ENCODE results near the gene WASF2.

Gene WASF2

DNA sequence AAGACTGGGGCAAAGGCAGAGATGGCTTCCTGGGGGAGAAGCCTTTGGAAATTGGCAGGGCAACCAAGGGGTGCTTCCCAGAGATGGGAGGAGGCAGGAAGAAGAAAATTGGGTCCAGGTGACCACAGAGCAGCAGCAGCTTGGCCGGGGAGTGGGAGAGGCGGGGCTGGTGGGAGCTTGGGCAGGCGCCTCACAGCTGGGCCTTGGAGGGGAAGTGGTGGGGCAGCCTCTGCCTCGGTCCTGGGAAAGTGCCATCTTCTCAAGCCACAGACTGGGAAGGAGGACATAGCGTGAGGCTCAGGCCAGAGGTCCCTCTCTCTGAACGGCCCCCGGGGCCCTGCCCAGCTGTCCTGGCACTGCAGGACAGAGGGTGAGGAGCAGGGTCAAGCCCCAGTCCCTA, 24.0 kb upstream of the WASF2 start:
- H3K4me3 ChIP-seq (ENCODE audit: low read depth, low read length, poor library complexity, severe bottlenecking): no peak overlapping the region
- TF ChIP-seq EZH2 (IDR thresholded peaks at IDR 0.05; ENCODE audit: borderline replicate concordance, low read length): no peak
- TF ChIP-seq, protein P1, sequence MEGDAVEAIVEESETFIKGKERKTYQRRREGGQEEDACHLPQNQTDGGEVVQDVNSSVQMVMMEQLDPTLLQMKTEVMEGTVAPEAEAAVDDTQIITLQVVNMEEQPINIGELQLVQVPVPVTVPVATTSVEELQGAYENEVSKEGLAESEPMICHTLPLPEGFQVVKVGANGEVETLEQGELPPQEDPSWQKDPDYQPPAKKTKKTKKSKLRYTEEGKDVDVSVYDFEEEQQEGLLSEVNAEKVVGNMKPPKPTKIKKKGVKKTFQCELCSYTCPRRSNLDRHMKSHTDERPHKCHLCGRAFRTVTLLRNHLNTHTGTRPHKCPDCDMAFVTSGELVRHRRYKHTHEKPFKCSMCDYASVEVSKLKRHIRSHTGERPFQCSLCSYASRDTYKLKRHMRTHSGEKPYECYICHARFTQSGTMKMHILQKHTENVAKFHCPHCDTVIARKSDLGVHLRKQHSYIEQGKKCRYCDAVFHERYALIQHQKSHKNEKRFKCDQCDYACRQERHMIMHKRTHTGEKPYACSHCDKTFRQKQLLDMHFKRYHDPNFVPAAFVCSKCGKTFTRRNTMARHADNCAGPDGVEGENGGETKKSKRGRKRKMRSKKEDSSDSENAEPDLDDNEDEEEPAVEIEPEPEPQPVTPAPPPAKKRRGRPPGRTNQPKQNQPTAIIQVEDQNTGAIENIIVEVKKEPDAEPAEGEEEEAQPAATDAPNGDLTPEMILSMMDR (IDR thresholded peaks at IDR 0.05; ENCODE audit: low read length): no peak
- no peaks in the 10 kb centered on the region for H4K20me1 ChIP-seq (ENCODE audit: insufficient read depth, low read length)
- H2AFZ ChIP-seq (ENCODE audit: low read length): no peak overlapping the region
- H3K36me3 ChIP-seq (ENCODE audit: insufficient read depth, low read length): no peaks in the 10 kb centered on the region
- no peak overlapping the region for H3K9ac ChIP-seq (ENCODE audit: low read length)
- H3K27ac ChIP-seq (ENCODE audit: low read depth, low read length, poor library complexity, severe bottlenecking): no peak overlapping the region
- no peaks in the 10 kb centered on the region for H3K27me3 ChIP-seq (ENCODE audit: insufficient read depth, low read length)
- no peaks in the 10 kb centered on the region for H3K9me2 ChIP-seq (ENCODE audit: low read depth, low read length)
- H3K4me2 ChIP-seq (ENCODE audit: low read length): no peak overlapping the region
- H3F3A ChIP-seq (ENCODE audit: insufficient read depth, low read length): no peaks in the 10 kb centered on the region
- H3K9me3 ChIP-seq (ENCODE audit: low read length): no peaks in the 10 kb centered on the region
- peaks cover 22% of the 10 kb centered on the region for H3K4me1 ChIP-seq (ENCODE audit: insufficient read depth, low read length, severe bottlenecking)
- H3K79me2 ChIP-seq (ENCODE audit: insufficient read depth, low read length): no peaks in the 10 kb centered on the region

DNA sequence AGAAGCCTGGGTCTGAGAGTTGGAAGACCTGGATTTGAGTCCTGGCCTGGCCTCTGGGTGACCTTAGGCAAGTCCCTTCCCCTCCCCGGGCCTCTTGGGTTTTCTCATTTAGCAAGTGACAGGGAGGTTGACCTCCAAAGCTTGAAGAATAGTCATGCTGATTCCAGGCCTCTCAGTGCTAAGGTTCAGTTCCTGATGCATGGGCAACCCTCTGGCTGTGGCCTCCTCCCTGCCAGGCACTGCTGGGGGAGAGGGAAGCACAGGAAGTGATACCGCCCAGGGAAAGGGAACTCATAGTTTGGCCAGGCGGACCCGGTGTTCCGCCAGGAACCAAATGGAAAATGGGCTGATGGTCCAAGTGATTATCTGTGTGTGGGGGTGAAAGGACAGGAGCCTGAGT, 23.6 kb upstream of the WASF2 start:
- H3K27me3 ChIP-seq (ENCODE audit: insufficient read depth, low read length): no peaks in the 10 kb centered on the region
- no peak overlapping the region for H3K27ac ChIP-seq (ENCODE audit: low read depth, low read length, poor library complexity, severe bottlenecking)
- no peaks in the 10 kb centered on the region for H3K9me2 ChIP-seq (ENCODE audit: low read depth, low read length)
- H4K20me1 ChIP-seq (ENCODE audit: insufficient read depth, low read length): no peaks in the 10 kb centered on the region
- H3K4me2 ChIP-seq (ENCODE audit: low read length): no peak overlapping the region
- H3K4me3 ChIP-seq (ENCODE audit: low read depth, low read length, poor library complexity, severe bottlenecking): no peak overlapping the region
- H3K4me1 ChIP-seq (ENCODE audit: insufficient read depth, low read length, severe bottlenecking): peaks cover 22% of the 10 kb centered on the region
- H3K36me3 ChIP-seq (ENCODE audit: insufficient read depth, low read length): no peaks in the 10 kb centered on the region
- no peaks in the 10 kb centered on the region for H3K9me3 ChIP-seq (ENCODE audit: low read length)
- H3K79me2 ChIP-seq (ENCODE audit: insufficient read depth, low read length): no peaks in the 10 kb centered on the region
- H3K9ac ChIP-seq (ENCODE audit: low read length): no peak overlapping the region
- H2AFZ ChIP-seq (ENCODE audit: low read length): no peak overlapping the region
- TF ChIP-seq, protein P1 (IDR thresholded peaks at IDR 0.05; ENCODE audit: low read length): no peak
- no peaks in the 10 kb centered on the region for H3F3A ChIP-seq (ENCODE audit: insufficient read depth, low read length)

GRCh38 chr1:27509127-27510080, 19.4 kb upstream of the WASF2 start:
- TF ChIP-seq, protein P1 (IDR thresholded peaks at IDR 0.05; ENCODE audit: low read length): no peak
- TF ChIP-seq EZH2 (IDR thresholded peaks at IDR 0.05; ENCODE audit: borderline replicate concordance, low read length): no peak
- H3K36me3 ChIP-seq (ENCODE audit: insufficient read depth, low read length): no peaks in the 10 kb centered on the region

More at GRCh38 chr1:27509127-27510080, 19.4 kb upstream of the WASF2 start:
- H3K4me1 ChIP-seq (ENCODE audit: insufficient read depth, low read length, severe bottlenecking): peaks cover 40% of the 10 kb centered on the region
- H3K9me2 ChIP-seq (ENCODE audit: low read depth, low read length): no peaks in the 10 kb centered on the region
- H3K27ac ChIP-seq (ENCODE audit: low read depth, low read length, poor library complexity, severe bottlenecking): peak overlapping the region; percentile 60
- H4K20me1 ChIP-seq (ENCODE audit: insufficient read depth, low read length): no peaks in the 10 kb centered on the region
- no peak overlapping the region for H3K4me3 ChIP-seq (ENCODE audit: low read depth, low read length, poor library complexity, severe bottlenecking)
- no peaks in the 10 kb centered on the region for H3K79me2 ChIP-seq (ENCODE audit: insufficient read depth, low read length)
- H3K27me3 ChIP-seq (ENCODE audit: insufficient read depth, low read length): no peaks in the 10 kb centered on the region
- H3K4me2 ChIP-seq (ENCODE audit: low read length): no peak overlapping the region
- H3K9me3 ChIP-seq (ENCODE audit: low read length): no peaks in the 10 kb centered on the region
- no peak overlapping the region for H3K9ac ChIP-seq (ENCODE audit: low read length)
- H3F3A ChIP-seq (ENCODE audit: insufficient read depth, low read length): no peaks in the 10 kb centered on the region
- no peak overlapping the region for H2AFZ ChIP-seq (ENCODE audit: low read length)

Data from OCI-LY1 (cell line).